ENCODE measurements around the gene EPM2A. TPM values are rescaled to one million over a fixed set of nuclear protein-coding genes. Genes with fewer than 3 reads are reported as not detected.
"Not testable (repeated sequence)": the region's sequence is repeated elsewhere in the genome, so short reads cannot be mapped to it uniquely, and the experiment has no call there.

EPM2A gene
- total RNA-seq, 2 donors from 2014 or later: 11.6 to 13.6 TPM

- H3K27ac Mint-ChIP-seq: no peak overlapping the region
- DNase-seq: no peak
- peaks cover 3 to 10% of the 10 kb centered on the region in 2 donors for H3K9me3 Mint-ChIP-seq
- peaks cover 5% of the 10 kb centered on the region for H3K27me3 Mint-ChIP-seq (ENCODE audit: low read depth)
- ATAC-seq (replicated peaks in 1 of 2): no peak
- H3K4me1 Mint-ChIP-seq (ENCODE audit: low read depth): peaks cover 9% of the 10 kb centered on the region
- H3K36me3 Mint-ChIP-seq (ENCODE audit: insufficient read depth in 2 of 2): peaks cover 5% of the 10 kb centered on the region in 2 donors
- H3K4me3 Mint-ChIP-seq: no peak overlapping the region
Observed at GRCh38 chr6:145744619-145745018, 9.3 kb upstream of the EPM2A start.

- ATAC-seq (replicated peaks in 1 of 2): no peak
- no peak overlapping the region for H3K4me3 Mint-ChIP-seq
- H3K4me1 Mint-ChIP-seq (ENCODE audit: low read depth): no peaks in the 10 kb centered on the region
- no peak overlapping the region for H3K27ac Mint-ChIP-seq
- peaks cover 3 to 11% of the 10 kb centered on the region in 2 donors for H3K9me3 Mint-ChIP-seq
- peaks cover 5% of the 10 kb centered on the region for H3K27me3 Mint-ChIP-seq (ENCODE audit: low read depth)
- DNase-seq: no peak
- H3K36me3 Mint-ChIP-seq (ENCODE audit: insufficient read depth in 2 of 2): peaks cover 6% of the 10 kb centered on the region in 2 donors
Observed at GRCh38 chr6:145743332-145743731, 8.0 kb upstream of the EPM2A start.

GRCh38 chr6:145742472-145742871, 7.2 kb upstream of the EPM2A start:
- not testable (repeated sequence) for H3K27ac Mint-ChIP-seq; ATAC-seq (replicated peaks in 1 of 2); H3K4me1 Mint-ChIP-seq (ENCODE audit: low read depth); DNase-seq; H3K27me3 Mint-ChIP-seq (ENCODE audit: low read depth); H3K36me3 Mint-ChIP-seq (ENCODE audit: insufficient read depth in 2 of 2); H3K4me3 Mint-ChIP-seq
- H3K9me3 Mint-ChIP-seq: peaks cover 3 to 11% of the 10 kb centered on the region in 2 donors

GRCh38 chr6:145739685-145740084, 4.4 kb upstream of the EPM2A start:
- DNase-seq; H3K4me3 Mint-ChIP-seq; H3K27ac Mint-ChIP-seq; ATAC-seq (replicated peaks in 1 of 2); H3K36me3 Mint-ChIP-seq (ENCODE audit: insufficient read depth in 2 of 2); H3K9me3 Mint-ChIP-seq; H3K4me1 Mint-ChIP-seq (ENCODE audit: low read depth); H3K27me3 Mint-ChIP-seq (ENCODE audit: low read depth): not testable (repeated sequence)

- Mint-ChIP-seq H3K27me3 (ENCODE audit: low read depth) (no peaks in the 10 kb centered on the region), H3K9me3 (peaks cover 3 to 7% of the 10 kb centered on the region in 2 donors), H3K27ac (no peak overlapping the region), H3K4me1 (ENCODE audit: low read depth) (peaks cover 10% of the 10 kb centered on the region), H3K36me3 (ENCODE audit: insufficient read depth in 2 of 2) (peaks cover 6 to 11% of the 10 kb centered on the region in 2 donors), H3K4me3 (no peak overlapping the region)
- ATAC-seq (replicated peaks in 1 of 2) (no peak), DNase-seq (no peak)
Observed at GRCh38 chr6:145738265-145738664, 2.9 kb upstream of the EPM2A start.

GRCh38 chr6:145736661-145737144, 1.4 kb upstream of the EPM2A start:
- DNase-seq (no peak), ATAC-seq (replicated peaks in 1 of 2) (no peak)
- Mint-ChIP-seq H3K36me3 (ENCODE audit: insufficient read depth in 2 of 2) (peaks cover 6 to 11% of the 10 kb centered on the region in 2 donors), H3K4me3 (peak overlapping the region; percentile 94 to 96), H3K27ac (peak overlapping the region; percentile 65), H3K27me3 (ENCODE audit: low read depth) (no peaks in the 10 kb centered on the region), H3K4me1 (ENCODE audit: low read depth) (peaks cover 12% of the 10 kb centered on the region), H3K9me3 (peaks cover 3 to 7% of the 10 kb centered on the region in 2 donors)

- DNase-seq (peak; percentile 71 to 73), ATAC-seq (replicated peaks in 1 of 2) (peak; percentile 76 to 78)
- peaks cover 27% of the 10 kb centered on the region for H3K4me1 Mint-ChIP-seq (ENCODE audit: low read depth)
- no peaks in the 10 kb centered on the region for H3K27me3 Mint-ChIP-seq (ENCODE audit: low read depth)
- peak overlapping the region; percentile 99 for H3K27ac Mint-ChIP-seq
- peak overlapping the region; percentile 94 to 95 for H3K4me3 Mint-ChIP-seq
- H3K36me3 Mint-ChIP-seq (ENCODE audit: insufficient read depth in 2 of 2): peaks cover 12 to 13% of the 10 kb centered on the region in 2 donors
- peaks cover 6 to 7% of the 10 kb centered on the region in 2 donors for H3K9me3 Mint-ChIP-seq
Observed at GRCh38 chr6:145734486-145735355, 599 bp downstream of the EPM2A start.

- no peak for ATAC-seq (replicated peaks in 1 of 2)
- Mint-ChIP-seq H3K9me3 (peaks cover 5 to 8% of the 10 kb centered on the region in 2 donors), H3K27me3 (ENCODE audit: low read depth) (no peaks in the 10 kb centered on the region), H3K4me1 (ENCODE audit: low read depth) (peaks cover 27% of the 10 kb centered on the region), H3K4me3 (peak overlapping the region; percentile 41 to 70), H3K27ac (no peak overlapping the region), H3K36me3 (ENCODE audit: insufficient read depth in 2 of 2) (peaks cover 14 to 15% of the 10 kb centered on the region in 2 donors)
- DNase-seq: no peak
Observed at GRCh38 chr6:145733810-145734209, 1.5 kb downstream of the EPM2A start.

- peaks cover 31% of the 10 kb centered on the region for H3K4me1 Mint-ChIP-seq (ENCODE audit: low read depth)
- no peak for ATAC-seq (replicated peaks in 1 of 2)
- peaks cover 18 to 20% of the 10 kb centered on the region in 2 donors for H3K36me3 Mint-ChIP-seq (ENCODE audit: insufficient read depth in 2 of 2)
- no peak overlapping the region for H3K4me3 Mint-ChIP-seq
- no peak for DNase-seq
- H3K9me3 Mint-ChIP-seq: peaks cover 5 to 8% of the 10 kb centered on the region in 2 donors
- no peaks in the 10 kb centered on the region for H3K27me3 Mint-ChIP-seq (ENCODE audit: low read depth)
- no peak overlapping the region for H3K27ac Mint-ChIP-seq
Observed at GRCh38 chr6:145733207-145733606, 2.1 kb downstream of the EPM2A start.

- H3K4me3 Mint-ChIP-seq: no peak overlapping the region
- peaks cover 8 to 11% of the 10 kb centered on the region in 2 donors for H3K9me3 Mint-ChIP-seq
- DNase-seq (peak; percentile 5 to 12), ATAC-seq (replicated peaks in 1 of 2) (no peak)
- peaks cover 22 to 24% of the 10 kb centered on the region in 2 donors for H3K36me3 Mint-ChIP-seq (ENCODE audit: insufficient read depth in 2 of 2)
- no peak overlapping the region for H3K27ac Mint-ChIP-seq
- no peaks in the 10 kb centered on the region for H3K27me3 Mint-ChIP-seq (ENCODE audit: low read depth)
- peaks cover 36% of the 10 kb centered on the region for H3K4me1 Mint-ChIP-seq (ENCODE audit: low read depth)
Observed at GRCh38 chr6:145731447-145731846, 3.9 kb downstream of the EPM2A start.

- peaks cover 22 to 23% of the 10 kb centered on the region in 2 donors for H3K36me3 Mint-ChIP-seq (ENCODE audit: insufficient read depth in 2 of 2)
- no peak overlapping the region for H3K27ac Mint-ChIP-seq
- no peaks in the 10 kb centered on the region for H3K27me3 Mint-ChIP-seq (ENCODE audit: low read depth)
- H3K4me1 Mint-ChIP-seq (ENCODE audit: low read depth): peaks cover 46% of the 10 kb centered on the region
- no peak overlapping the region for H3K4me3 Mint-ChIP-seq
- ATAC-seq (replicated peaks in 1 of 2) (no peak), DNase-seq (no peak)
- peaks cover 8 to 13% of the 10 kb centered on the region in 2 donors for H3K9me3 Mint-ChIP-seq
Observed at GRCh38 chr6:145729887-145730286, 5.4 kb downstream of the EPM2A start.

GRCh38 chr6:145728444-145729385, 6.6 kb downstream of the EPM2A start:
- Mint-ChIP-seq H3K36me3 (ENCODE audit: insufficient read depth in 2 of 2) (peaks cover 20 to 22% of the 10 kb centered on the region in 2 donors), H3K9me3 (peaks cover 9 to 16% of the 10 kb centered on the region in 2 donors)

More at GRCh38 chr6:145728444-145729385, 6.6 kb downstream of the EPM2A start:
- peaks cover 47% of the 10 kb centered on the region for H3K4me1 Mint-ChIP-seq (ENCODE audit: low read depth)
- DNase-seq (no peak), ATAC-seq (replicated peaks in 1 of 2) (no peak)
- no peak overlapping the region for H3K27ac Mint-ChIP-seq
- H3K27me3 Mint-ChIP-seq (ENCODE audit: low read depth): no peaks in the 10 kb centered on the region
- no peak overlapping the region for H3K4me3 Mint-ChIP-seq

All from activated T-cell treated with anti-CD3 and anti-CD28 coated beads, Interleukin-2, amount 50 U/mL, for 72 hours (primary cell).